GM19025 (cell line): Measurements from ENCODE around the gene BACE2.

Experiments
- ATAC-seq: cut with Tn5 transposase; IDR thresholded peaks from one replicate; pipeline ENCODE4 v1.9.1; 2021; ENCODE audit warnings: mild to moderate bottlenecking, low read depth, moderate library complexity; ENCODE audit not compliant: unreplicated experiment

The BACE2 gene

DNA sequence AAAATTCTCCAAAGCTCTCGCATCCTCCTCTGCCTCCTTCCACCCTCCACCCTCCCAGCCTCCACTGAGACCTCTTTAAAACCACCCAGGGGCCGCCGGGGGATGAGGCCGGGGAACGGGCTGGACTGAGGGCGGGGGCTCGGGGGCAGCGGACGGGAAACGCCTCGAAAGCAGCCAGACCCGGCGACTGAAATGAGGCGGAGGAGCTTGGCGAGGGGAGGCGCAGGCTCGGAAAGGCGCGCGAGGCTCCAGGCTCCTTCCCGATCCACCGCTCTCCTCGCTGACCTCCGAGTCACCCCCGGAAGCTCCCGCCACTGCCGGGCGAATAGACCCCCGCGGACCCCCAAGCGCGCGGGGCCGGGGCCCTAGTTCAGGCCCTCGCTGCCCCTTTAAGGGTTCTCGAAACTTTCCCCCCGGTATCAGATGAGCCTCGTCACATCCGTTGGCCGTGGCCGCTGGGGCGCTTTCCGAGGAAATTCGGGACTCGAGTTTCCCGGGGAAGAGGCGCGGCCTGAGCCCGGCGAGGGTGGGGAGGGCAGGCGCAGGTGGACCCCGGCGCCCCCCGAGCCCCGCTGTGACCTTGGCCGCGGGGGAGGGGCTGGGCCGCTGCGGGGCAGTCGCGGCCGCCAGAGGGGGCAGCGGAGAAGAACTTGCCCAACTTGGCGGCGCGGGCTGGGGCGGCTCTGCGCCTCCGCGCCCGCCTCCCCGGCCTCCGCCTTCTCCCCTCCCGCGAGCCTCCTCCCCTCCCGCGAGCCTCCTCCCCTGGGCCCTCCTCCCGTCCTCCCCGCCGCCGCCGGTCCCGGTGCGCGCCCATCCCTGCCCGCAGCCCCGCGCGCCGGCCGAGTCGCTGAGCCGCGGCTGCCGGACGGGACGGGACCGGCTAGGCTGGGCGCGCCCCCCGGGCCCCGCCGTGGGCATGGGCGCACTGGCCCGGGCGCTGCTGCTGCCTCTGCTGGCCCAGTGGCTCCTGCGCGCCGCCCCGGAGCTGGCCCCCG, at the start of gene BACE2:
TSS of gene BACE2 (plus strand) at position 813 of the 995 bp plus-strand sequence. CDS start at position 917, 104 bp downstream.
- ATAC-seq: peak; percentile 63

- no peak for ATAC-seq
Observed at GRCh38 chr21:41119901-41120300, 48.1 kb upstream of the BACE2 start.

DNA sequence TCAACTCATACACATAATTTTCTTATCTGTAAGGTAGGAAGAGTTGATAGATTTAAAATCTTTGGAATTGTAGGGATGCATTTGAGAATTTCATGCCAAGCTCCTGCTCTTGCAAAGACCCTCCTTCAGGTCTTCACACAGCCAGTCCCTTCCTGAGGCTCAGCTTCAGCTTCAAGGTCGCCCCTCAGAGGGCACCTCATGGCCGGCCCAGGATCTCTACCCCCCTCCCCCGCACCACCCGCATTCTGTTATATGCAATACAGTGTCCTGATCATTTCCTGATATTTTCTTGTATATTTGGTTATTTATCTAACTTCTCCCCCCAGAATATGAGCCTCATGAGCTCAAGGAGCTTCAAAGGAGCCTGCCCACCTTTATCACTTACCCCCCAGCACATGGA, 47.0 kb upstream of the BACE2 start:
- no peak for ATAC-seq

DNA sequence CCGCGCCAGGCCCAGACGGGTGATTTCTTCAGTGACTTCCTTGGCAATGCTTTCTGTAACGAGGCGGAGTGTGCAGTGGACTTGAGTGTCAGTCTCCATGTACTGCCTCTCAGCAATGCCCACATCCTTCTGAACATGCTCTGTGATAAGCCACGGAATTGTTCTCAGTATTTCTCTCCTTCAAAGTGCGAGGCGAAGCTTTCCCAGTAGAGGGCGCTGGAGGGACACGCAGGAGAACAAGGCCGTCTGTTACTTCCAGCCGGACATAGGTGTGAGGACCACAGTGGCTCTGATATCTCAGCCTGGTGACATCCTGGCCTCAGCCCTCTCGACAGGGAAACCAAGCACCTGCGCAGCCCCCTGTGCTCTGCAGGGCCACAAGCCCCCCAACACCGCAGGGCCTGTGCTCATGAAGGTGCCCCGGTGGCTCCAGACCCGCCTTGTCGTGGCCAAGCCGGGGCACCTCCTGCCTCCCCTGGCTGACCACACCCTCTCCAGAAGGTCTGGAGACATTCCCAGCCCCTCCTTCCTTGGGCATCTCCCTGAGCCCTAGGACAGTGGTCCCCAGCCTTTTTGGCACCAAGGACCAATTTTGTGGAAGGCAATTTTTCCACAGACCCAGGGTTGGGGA, 46.1 kb upstream of the BACE2 start:
- ATAC-seq: no peak

GRCh38 chr21:41124641-41125201, 43.2 kb upstream of the BACE2 start:
- ATAC-seq: no peak

- ATAC-seq: no peak
Observed at GRCh38 chr21:41128981-41129380, 39.0 kb upstream of the BACE2 start.

- ATAC-seq: no peak
Observed at GRCh38 chr21:41130883-41131282, 37.1 kb upstream of the BACE2 start.

GRCh38 chr21:41133874-41134522, 34.0 kb upstream of the BACE2 start:
- no peak for ATAC-seq

GRCh38 chr21:41135746-41136145, 32.2 kb upstream of the BACE2 start:
- no peak for ATAC-seq

DNA sequence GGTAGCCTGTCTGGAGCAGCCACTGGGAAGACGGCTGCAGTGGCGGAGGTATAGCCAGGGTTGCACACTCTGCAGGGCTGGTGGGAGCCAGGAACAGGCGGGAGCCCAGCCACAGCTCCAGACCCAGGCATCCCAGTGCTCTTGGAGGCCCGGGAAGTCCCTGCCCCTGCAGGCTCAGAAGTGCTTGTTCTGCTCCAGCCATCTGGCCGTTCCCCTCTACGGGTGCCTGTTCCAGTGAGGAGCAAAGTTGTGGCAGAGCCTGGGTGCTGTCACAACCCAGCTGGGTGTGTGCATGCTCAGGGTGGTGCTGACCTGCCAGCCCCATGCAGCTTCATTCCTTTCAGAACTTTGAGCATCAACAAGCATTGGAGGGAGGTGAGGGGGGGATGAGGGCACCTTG, 31.7 kb upstream of the BACE2 start:
- ATAC-seq: no peak

GRCh38 chr21:41137401-41137800, 30.6 kb upstream of the BACE2 start:
- no peak for ATAC-seq

- no peak for ATAC-seq
Observed at GRCh38 chr21:41137889-41138288, 30.1 kb upstream of the BACE2 start.

GRCh38 chr21:41138711-41139110, 29.2 kb upstream of the BACE2 start:
- no peak for ATAC-seq

GRCh38 chr21:41139275-41139674, 28.7 kb upstream of the BACE2 start:
- ATAC-seq: no peak

DNA sequence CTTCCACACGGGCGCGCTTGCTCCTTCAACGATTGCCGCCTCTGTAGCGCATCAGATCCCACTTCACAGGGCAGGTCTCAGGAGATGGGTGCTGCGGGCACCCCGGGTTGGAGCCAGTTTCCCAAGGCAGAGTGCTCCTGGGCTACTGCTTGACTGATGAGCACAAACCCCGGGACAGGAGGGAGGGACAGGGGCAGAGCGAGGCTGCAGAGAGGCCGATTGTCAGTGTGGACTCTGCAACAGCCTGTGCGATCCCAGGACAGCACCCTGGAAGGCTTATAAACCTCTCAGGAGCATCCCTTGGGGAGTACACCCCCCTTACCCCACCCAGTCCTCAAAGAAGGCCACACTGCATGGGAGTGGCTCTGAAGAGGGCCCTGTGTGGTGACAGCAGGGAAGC, 28.0 kb upstream of the BACE2 start:
- ATAC-seq: no peak

GRCh38 chr21:41141031-41141457, 26.9 kb upstream of the BACE2 start:
- no peak for ATAC-seq

DNA sequence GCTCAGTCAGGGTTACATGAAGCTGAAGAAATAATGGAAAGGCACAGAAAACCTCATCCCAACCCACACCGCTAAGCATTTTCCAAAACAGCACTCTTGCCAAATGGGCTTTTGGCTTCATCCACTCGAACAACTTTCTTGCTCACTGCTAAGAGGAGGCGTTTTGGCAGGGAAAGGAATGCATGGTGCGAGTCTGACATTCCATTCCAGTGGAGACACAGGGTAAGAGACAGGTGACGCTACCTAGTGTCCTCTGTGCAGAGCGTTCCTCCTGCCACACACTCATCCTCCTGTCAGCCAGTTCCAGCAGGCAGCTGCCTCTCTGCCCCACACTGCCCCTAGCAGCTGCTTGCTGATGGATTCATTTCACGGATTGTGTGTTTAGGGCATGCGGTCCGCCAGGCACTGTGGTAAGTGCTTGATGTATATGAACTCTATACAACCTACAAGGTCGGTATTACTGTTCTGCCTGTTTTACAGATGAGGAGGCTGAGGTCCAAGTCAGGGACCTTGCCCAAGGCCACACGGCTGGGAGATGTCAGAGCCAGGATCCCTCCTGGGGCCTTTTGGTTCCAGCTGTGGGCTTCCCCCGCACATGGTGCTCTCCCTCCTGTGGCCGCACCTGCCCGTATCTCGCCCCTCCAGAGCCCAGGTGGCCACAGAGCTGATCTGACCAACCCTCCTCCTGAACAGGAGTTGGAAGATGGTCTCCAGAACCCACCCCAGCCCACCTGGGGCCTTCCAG, 25.7 kb upstream of the BACE2 start:
- ATAC-seq: no peak

DNA sequence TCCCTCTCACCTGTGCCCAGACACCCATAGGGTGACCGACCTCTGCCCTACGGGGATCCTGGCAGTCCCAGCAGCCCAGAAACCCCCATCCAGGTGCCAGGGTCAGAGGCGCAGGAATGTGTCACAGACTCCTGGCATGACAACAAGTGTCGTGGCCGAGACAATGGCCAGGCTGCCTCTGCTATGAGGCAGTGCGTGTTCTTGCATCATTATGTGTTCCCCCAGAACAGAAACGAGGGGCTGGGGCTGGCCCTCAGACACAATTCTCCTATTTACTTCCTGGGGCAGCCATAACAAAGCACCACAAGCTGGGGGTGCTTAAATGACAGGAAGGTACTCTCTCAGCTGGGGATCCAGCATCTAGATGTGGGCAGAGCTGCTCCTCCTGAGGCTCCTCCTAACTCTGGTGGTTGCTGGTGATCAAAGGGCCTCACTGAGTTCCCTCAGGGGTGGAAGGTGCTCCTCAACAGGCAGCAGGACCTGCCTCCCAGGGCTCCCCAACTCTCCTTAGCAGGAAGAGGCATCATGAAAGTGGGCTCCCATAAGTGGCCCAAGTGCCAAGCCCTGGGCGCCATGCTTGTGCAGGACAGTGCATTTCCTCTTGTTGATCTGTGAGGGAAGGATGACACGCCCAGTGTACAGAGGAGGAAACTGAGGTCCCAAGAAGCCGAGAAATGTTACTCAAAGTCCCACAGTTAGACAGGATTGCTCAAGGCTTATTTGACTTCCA, 24.2 kb upstream of the BACE2 start:
- no peak for ATAC-seq
